Osteoblast (primary cell): ENCODE measurements around the gene RNF217. TPM values are rescaled to one million over a fixed set of nuclear protein-coding genes. Genes with fewer than 3 reads are reported as not detected.

Source experiments
- DNase-seq: peaks from one replicate; pipeline ENCODE4 v3.0.0; 2011; ENCODE audit warnings: low spot score, mixed read lengths; ENCODE audit not compliant: insufficient read length; ENCODE audit errors: missing footprints
- H2AFZ ChIP-seq: 2 replicates; pipeline ENCODE4 v1.6.0; 2011; ENCODE audit warnings: mild to moderate bottlenecking, low read length
- H3K27ac ChIP-seq: 2 replicates; pipeline ENCODE4 v1.5.1; 2011; ENCODE audit warnings: mild to moderate bottlenecking, low read depth, low read length, moderate library complexity
- H3K27me3 ChIP-seq: 2 replicates; pipeline ENCODE4 v1.6.0; 2012; ENCODE audit warnings: mild to moderate bottlenecking, control low read depth, inconsistent platforms, low read length, moderate library complexity; ENCODE audit not compliant: insufficient read depth
- H3K36me3 ChIP-seq: 2 replicates; pipeline ENCODE4 v1.5.1; 2011; ENCODE audit warnings: mild to moderate bottlenecking, low read length, control low read depth, moderate library complexity; ENCODE audit not compliant: insufficient read depth
- H3K4me1 ChIP-seq: 2 replicates; pipeline ENCODE4 v1.5.1; 2011; ENCODE audit warnings: mild to moderate bottlenecking, low read length, control low read depth, moderate library complexity; ENCODE audit not compliant: insufficient read depth
- H3K4me2 ChIP-seq: 2 replicates; pipeline ENCODE4 v1.6.0; 2011; ENCODE audit warnings: mild to moderate bottlenecking, low read length; ENCODE audit not compliant: insufficient read depth
- H3K4me3 ChIP-seq: fragments of 200-600 bp; sonication (generic); 3 replicates; pipeline ENCODE4 v1.5.1; 2012; ENCODE audit warnings: mild to moderate bottlenecking, low read length, inconsistent platforms; ENCODE audit not compliant: insufficient read depth
- H3K79me2 ChIP-seq: 2 replicates; pipeline ENCODE4 v1.6.0; 2012; ENCODE audit warnings: mild to moderate bottlenecking, low read length, control low read depth, inconsistent platforms; ENCODE audit not compliant: insufficient read depth
- H3K9me3 ChIP-seq: 2 replicates; pipeline ENCODE4 v1.5.1; 2011; ENCODE audit warnings: low read depth, low read length, control low read depth
- H4K20me1 ChIP-seq: 2 replicates; pipeline ENCODE4 v1.6.0; 2012; ENCODE audit warnings: mild to moderate bottlenecking, low read length, control low read depth; ENCODE audit not compliant: insufficient read depth
- CTCF ChIP-seq: IDR thresholded peaks from 2 replicates; pipeline ENCODE4 v1.5.1; 2011; ENCODE audit warnings: mild to moderate bottlenecking, low read depth, low read length, moderate library complexity; ENCODE audit errors: extremely low read depth
- total RNA-seq: library from RNA; depleted of rRNA; stranded (reverse); fragments of >200 nt; gene quantifications from 2 replicates; pipeline ENCODE4 v1.2.3, GENCODE V29; 2012

RNF217 gene
- total RNA-seq, 1 donor = 22.8 TPM

DNA sequence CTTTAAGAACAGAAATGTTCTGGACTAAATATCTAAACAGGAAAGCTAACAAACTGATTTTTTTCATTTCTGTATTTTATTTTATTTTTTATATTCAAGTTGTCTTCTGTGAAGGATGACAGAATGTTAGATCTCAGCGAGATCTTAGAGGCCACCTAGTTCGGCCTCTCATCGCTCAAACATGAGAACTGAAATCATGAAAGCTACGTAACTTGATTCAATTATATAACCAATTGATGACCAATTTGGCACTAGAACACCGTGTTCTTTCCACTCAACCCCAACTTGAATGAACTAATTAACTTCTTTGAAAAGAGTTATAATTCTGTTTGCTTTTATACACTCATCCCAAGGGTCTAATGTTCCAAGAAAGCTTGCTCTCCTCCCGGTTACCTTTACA lies 24.6 kb upstream of the RNF217 start:
- no peak overlapping the region for H3K4me2 ChIP-seq
- H3K36me3 ChIP-seq = no peaks in the 10 kb centered on the region
- H3K27me3 ChIP-seq = no peaks in the 10 kb centered on the region
- no peak overlapping the region for H2AFZ ChIP-seq
- no peaks in the 10 kb centered on the region for H4K20me1 ChIP-seq
- no peak for DNase-seq
- no peak overlapping the region for H3K4me3 ChIP-seq
- H3K27ac ChIP-seq = no peak overlapping the region
- no peak for TF ChIP-seq CTCF
- no peaks in the 10 kb centered on the region for H3K79me2 ChIP-seq
- H3K9me3 ChIP-seq = no peaks in the 10 kb centered on the region
- no peaks in the 10 kb centered on the region for H3K4me1 ChIP-seq

DNA sequence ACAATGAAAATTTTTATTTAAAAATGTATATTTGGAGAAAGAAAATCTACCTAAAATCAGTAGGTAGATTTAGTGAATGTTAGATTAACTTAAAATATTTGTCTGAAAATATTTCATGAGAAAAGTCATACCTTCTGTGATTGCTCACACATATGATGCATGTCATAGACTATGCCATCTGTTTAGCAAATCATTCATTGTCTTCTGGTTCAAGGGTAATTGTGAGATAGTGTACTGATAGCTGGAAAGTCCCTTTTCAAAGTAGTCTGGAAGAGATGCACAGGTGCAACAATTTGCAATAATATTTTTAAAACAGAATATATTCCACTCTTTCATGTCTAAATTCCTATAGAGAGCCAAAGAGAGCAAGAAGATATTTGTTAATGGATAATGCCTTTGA lies 21.0 kb upstream of the RNF217 start:
- no peaks in the 10 kb centered on the region for H3K27me3 ChIP-seq
- TF ChIP-seq CTCF = no peak
- DNase-seq = no peak
- H3K36me3 ChIP-seq = no peaks in the 10 kb centered on the region
- no peaks in the 10 kb centered on the region for H3K4me1 ChIP-seq
- no peaks in the 10 kb centered on the region for H3K9me3 ChIP-seq
- H3K4me3 ChIP-seq = no peak overlapping the region
- H3K79me2 ChIP-seq = no peaks in the 10 kb centered on the region
- H4K20me1 ChIP-seq = no peaks in the 10 kb centered on the region
- H3K4me2 ChIP-seq = no peak overlapping the region
- H3K27ac ChIP-seq = no peak overlapping the region
- no peak overlapping the region for H2AFZ ChIP-seq

GRCh38 chr6:124943658-124944057 lies 18.6 kb upstream of the RNF217 start:
- H3K9me3 ChIP-seq = no peaks in the 10 kb centered on the region
- DNase-seq = no peak
- no peak overlapping the region for H2AFZ ChIP-seq
- H3K4me1 ChIP-seq = peaks cover 13% of the 10 kb centered on the region
- H3K4me3 ChIP-seq = no peak overlapping the region
- TF ChIP-seq CTCF = no peak
- H3K27me3 ChIP-seq = no peaks in the 10 kb centered on the region
- H3K36me3 ChIP-seq = no peaks in the 10 kb centered on the region
- H3K79me2 ChIP-seq = no peaks in the 10 kb centered on the region
- H3K4me2 ChIP-seq = no peak overlapping the region
- H3K27ac ChIP-seq = no peak overlapping the region
- H4K20me1 ChIP-seq = no peaks in the 10 kb centered on the region

- no peak overlapping the region for H3K4me3 ChIP-seq
- H3K4me1 ChIP-seq = peaks cover 23% of the 10 kb centered on the region
- H3K79me2 ChIP-seq = no peaks in the 10 kb centered on the region
- H4K20me1 ChIP-seq = no peaks in the 10 kb centered on the region
- no peaks in the 10 kb centered on the region for H3K27me3 ChIP-seq
- no peak overlapping the region for H2AFZ ChIP-seq
- H3K9me3 ChIP-seq = no peaks in the 10 kb centered on the region
- no peak for TF ChIP-seq CTCF
- DNase-seq = no peak
- H3K4me2 ChIP-seq = peak overlapping the region; percentile 20
- H3K27ac ChIP-seq = peak overlapping the region; percentile 39
- no peaks in the 10 kb centered on the region for H3K36me3 ChIP-seq
Measured at GRCh38 chr6:124947971-124948451, 14.2 kb upstream of the RNF217 start.
